T-helper 2 cell treated with Interferon-gamma antibody and Interleukin-4, amounts not matched to agents 100 ng/mL and 5 ng/mL, for 36 hours (primary cell): Measurements from ENCODE around the gene CLDN34. TPM values are rescaled to one million over a fixed set of nuclear protein-coding genes. Genes with fewer than 3 reads are reported as not detected.

Source experiments
- intact Hi-C: fragments of 100-400 bp; cut with micrococcal nuclease; formaldehyde crosslinking; loops from one replicate; pipeline ENCODE4 v1.15.1; 2023
- total RNA-seq: library from RNA; stranded (reverse); gene quantifications from 2 replicates; pipeline ENCODE4 v1.2.3, GENCODE V29; 2022

The CLDN34 gene
- total RNA-seq, 1 donor from 2014 or later: not detected

- intact Hi-C loops: loop anchor here (2.0 to 10.0 kb wide), 2 partner anchors 67 to 1749 kb away; no protein-coding TSS in a partner anchor
These were observed 48.2 kb downstream of the CLDN34 start for GRCh38 chrX:10015355-10015722.

- intact Hi-C loops: loop anchor here (2.0 to 10.0 kb wide), 2 partner anchors 67 to 1749 kb away; no protein-coding TSS in a partner anchor
These were observed 48.8 kb downstream of the CLDN34 start for GRCh38 chrX:10015723-10016518.

- intact Hi-C loops: loop anchor here (10.0 kb wide), 1 partner anchor 1748 kb away; no protein-coding TSS in a partner anchor
These were observed 49.5 kb downstream of the CLDN34 start for GRCh38 chrX:10016519-10017132.

- intact Hi-C loops: loop anchor here (10.0 kb wide), 1 partner anchor 1747 kb away; no protein-coding TSS in a partner anchor
These were observed 50.7 kb downstream of the CLDN34 start for GRCh38 chrX:10017872-10018271.

Other genes starting within 250 kb of the CLDN34 start
- not detected in 2 replicates for gene GPR143, start 201.5 kb upstream of the CLDN34 start, total RNA-seq
- gene SHROOM2, start 180.9 kb upstream of the CLDN34 start, total RNA-seq: not detected in 2 replicates
- gene CLCN4, start 189.6 kb downstream of the CLDN34 start, total RNA-seq: 0.05 TPM in 1 of 2 replicates, not detected in the other